HepG2 (cell line): Measurements from ENCODE around the gene NKX1-1. TPM values are rescaled to one million over a fixed set of nuclear protein-coding genes. Genes with fewer than 3 reads are reported as not detected.

Experiments used
- HHEX ChIP-seq: IDR thresholded peaks from 2 replicates; pipeline ENCODE4 v1.6.1; 2016; ENCODE audit warnings: control low read depth
- KDM6A ChIP-seq: IDR thresholded peaks from 2 replicates; pipeline ENCODE4 v1.6.1; 2016; ENCODE audit warnings: low read depth
- NFKBIZ ChIP-seq: IDR thresholded peaks from 2 replicates; pipeline ENCODE4 v1.6.1; 2018; ENCODE audit warnings: missing genetic modification reagents, missing compliant biosample characterization
- RFX3 ChIP-seq: IDR thresholded peaks from 2 replicates; pipeline ENCODE4 v1.6.1; 2016; ENCODE audit warnings: missing biosample characterization, missing genetic modification reagents
- SMAD1 ChIP-seq: sonication (generic); formaldehyde crosslinking; IDR thresholded peaks from 2 replicates; pipeline ENCODE4 v1.4.0; 2020; ENCODE audit warnings: missing genetic modification reagents, low read depth, mild to moderate bottlenecking, borderline replicate concordance
- SRSF4 ChIP-seq: fragments of 200-400 bp; formaldehyde crosslinking; IDR thresholded peaks from one replicate; pipeline ENCODE4 v1.6.1; 2018; ENCODE audit warnings: mild to moderate bottlenecking, low read depth, low read length, moderate library complexity; ENCODE audit not compliant: poor library complexity, severe bottlenecking
- STAT5B ChIP-seq: sonication (generic); formaldehyde crosslinking; IDR thresholded peaks from 2 replicates; pipeline ENCODE4 v1.4.0; 2020; ENCODE audit warnings: missing genetic modification reagents
- ZFP62 ChIP-seq: sonication (generic); formaldehyde crosslinking; IDR thresholded peaks from 2 replicates; pipeline ENCODE4 v1.4.0; 2020; ENCODE audit warnings: missing genetic modification reagents
- ZNF230 ChIP-seq: sonication (generic); formaldehyde crosslinking; IDR thresholded peaks from 2 replicates; pipeline ENCODE4 v1.4.0; 2020; ENCODE audit warnings: mild to moderate bottlenecking, missing genetic modification reagents
- ZNF34 ChIP-seq: sonication (generic); formaldehyde crosslinking; IDR thresholded peaks from 2 replicates; pipeline ENCODE4 v1.4.0; 2020; ENCODE audit warnings: mild to moderate bottlenecking, missing genetic modification reagents, borderline replicate concordance
- polyA plus RNA-seq, 8 experiments: library from polyadenylated mRNA; depleted of rRNA in 3 of 8; stranded (reverse) in 7 of 8; unstranded in 1 of 8; fragments of >200 nt; fragmentation: Illumina TruSeq in 4 of 8; extraction: Trizol in 4 of 8; gene quantifications; 2 replicates each; pipeline versions ENCODE4 v1.2.1 to v1.2.3, GENCODE V29; 2011 to 2016; ENCODE audit warnings: low read depth in 4 of 8, missing spikeins in 1 of 8, mixed read lengths in 1 of 8; ENCODE audit not compliant: insufficient read depth in 1 of 8
- total RNA-seq, 5 experiments: library from RNA; depleted of rRNA; stranded (reverse); fragments of >200 nt; fragmentation: Illumina TruSeq; extraction: Trizol; gene quantifications; 2 replicates each; pipeline ENCODE4 v1.2.3, GENCODE V29; 2016; ENCODE audit warnings: low read depth in 1 of 5
- TF ChIP-seq, protein P1 (sequence below): IDR thresholded peaks from 2 replicates; pipeline ENCODE4 v1.6.1; 2016; ENCODE audit warnings: low read depth, missing genetic modification reagents, missing compliant biosample characterization
- TF ChIP-seq, protein P2 (sequence below): sonication (generic); formaldehyde crosslinking; IDR thresholded peaks from 2 replicates; pipeline ENCODE4 v1.4.0; 2020; ENCODE audit warnings: missing genetic modification reagents, borderline replicate concordance
- TF ChIP-seq, protein P3 (sequence below): sonication (generic); formaldehyde crosslinking; IDR thresholded peaks from 2 replicates; pipeline ENCODE4 v1.8.0; 2022; ENCODE audit warnings: missing genetic modification reagents, mild to moderate bottlenecking, moderate library complexity, borderline replicate concordance
- TF ChIP-seq, protein P4 (sequence below): sonication (generic); formaldehyde crosslinking; IDR thresholded peaks from 2 replicates; pipeline ENCODE4 v1.9.0; 2021; ENCODE audit warnings: missing genetic modification reagents, borderline replicate concordance

The NKX1-1 gene
- total and polyA plus RNA-seq, 2 of the 13 experiments (the other 11 are each of a cell fraction or from before 2014, with no cell fraction given), result not detected

DNA sequence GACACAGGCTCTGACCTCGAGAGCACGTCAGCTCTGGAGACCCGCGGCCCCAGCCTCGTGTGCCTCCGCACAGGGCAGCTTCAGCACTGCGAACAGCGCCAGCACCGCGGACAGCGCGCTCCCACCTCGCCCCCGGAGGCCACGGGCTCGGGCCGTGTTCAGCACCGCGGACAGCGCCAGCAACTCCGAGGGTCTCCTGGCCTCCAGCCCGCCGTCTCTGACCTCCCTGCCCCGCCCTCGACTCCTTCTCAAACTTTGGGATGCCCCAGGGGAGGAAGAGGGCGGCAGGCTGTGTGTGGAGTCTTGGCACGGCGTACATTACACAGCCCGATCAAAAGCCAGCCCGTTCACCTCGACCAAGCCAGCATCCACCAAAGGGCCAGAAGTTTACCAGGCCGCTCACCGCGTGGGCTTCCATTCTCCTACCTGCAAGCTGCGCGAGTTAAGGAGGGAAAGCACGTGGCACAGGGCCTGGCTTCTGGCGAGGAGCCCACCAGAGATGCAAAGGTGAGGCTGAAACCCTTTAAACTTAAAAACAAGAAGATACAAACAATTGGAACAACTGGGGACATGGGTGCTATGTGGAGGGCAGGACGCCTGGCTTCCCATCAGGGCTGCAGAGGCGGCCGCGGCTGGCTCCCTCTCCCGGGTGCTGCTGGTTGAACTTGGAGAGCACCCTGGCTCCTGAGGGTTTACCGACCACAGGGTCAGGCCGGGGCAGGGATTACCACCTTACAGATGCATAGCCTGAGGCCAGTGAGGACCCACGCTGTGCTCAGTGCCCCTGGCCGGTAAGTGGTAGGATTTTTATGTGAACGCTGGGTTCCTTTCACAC, 4.5 kb upstream of the NKX1-1 start (continued):
- peak; percentile 94 for TF ChIP-seq KDM6A (CRISPR knock-in tag)
- peak; percentile 82 for TF ChIP-seq HHEX (CRISPR knock-in tag)
- TF ChIP-seq, protein P1, sequence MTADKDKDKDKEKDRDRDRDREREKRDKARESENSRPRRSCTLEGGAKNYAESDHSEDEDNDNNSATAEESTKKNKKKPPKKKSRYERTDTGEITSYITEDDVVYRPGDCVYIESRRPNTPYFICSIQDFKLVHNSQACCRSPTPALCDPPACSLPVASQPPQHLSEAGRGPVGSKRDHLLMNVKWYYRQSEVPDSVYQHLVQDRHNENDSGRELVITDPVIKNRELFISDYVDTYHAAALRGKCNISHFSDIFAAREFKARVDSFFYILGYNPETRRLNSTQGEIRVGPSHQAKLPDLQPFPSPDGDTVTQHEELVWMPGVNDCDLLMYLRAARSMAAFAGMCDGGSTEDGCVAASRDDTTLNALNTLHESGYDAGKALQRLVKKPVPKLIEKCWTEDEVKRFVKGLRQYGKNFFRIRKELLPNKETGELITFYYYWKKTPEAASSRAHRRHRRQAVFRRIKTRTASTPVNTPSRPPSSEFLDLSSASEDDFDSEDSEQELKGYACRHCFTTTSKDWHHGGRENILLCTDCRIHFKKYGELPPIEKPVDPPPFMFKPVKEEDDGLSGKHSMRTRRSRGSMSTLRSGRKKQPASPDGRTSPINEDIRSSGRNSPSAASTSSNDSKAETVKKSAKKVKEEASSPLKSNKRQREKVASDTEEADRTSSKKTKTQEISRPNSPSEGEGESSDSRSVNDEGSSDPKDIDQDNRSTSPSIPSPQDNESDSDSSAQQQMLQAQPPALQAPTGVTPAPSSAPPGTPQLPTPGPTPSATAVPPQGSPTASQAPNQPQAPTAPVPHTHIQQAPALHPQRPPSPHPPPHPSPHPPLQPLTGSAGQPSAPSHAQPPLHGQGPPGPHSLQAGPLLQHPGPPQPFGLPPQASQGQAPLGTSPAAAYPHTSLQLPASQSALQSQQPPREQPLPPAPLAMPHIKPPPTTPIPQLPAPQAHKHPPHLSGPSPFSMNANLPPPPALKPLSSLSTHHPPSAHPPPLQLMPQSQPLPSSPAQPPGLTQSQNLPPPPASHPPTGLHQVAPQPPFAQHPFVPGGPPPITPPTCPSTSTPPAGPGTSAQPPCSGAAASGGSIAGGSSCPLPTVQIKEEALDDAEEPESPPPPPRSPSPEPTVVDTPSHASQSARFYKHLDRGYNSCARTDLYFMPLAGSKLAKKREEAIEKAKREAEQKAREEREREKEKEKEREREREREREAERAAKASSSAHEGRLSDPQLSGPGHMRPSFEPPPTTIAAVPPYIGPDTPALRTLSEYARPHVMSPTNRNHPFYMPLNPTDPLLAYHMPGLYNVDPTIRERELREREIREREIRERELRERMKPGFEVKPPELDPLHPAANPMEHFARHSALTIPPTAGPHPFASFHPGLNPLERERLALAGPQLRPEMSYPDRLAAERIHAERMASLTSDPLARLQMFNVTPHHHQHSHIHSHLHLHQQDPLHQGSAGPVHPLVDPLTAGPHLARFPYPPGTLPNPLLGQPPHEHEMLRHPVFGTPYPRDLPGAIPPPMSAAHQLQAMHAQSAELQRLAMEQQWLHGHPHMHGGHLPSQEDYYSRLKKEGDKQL (CRISPR knock-in tag), result peak; percentile 93
- TF ChIP-seq SRSF4, result no peak
- TF ChIP-seq, protein P2, sequence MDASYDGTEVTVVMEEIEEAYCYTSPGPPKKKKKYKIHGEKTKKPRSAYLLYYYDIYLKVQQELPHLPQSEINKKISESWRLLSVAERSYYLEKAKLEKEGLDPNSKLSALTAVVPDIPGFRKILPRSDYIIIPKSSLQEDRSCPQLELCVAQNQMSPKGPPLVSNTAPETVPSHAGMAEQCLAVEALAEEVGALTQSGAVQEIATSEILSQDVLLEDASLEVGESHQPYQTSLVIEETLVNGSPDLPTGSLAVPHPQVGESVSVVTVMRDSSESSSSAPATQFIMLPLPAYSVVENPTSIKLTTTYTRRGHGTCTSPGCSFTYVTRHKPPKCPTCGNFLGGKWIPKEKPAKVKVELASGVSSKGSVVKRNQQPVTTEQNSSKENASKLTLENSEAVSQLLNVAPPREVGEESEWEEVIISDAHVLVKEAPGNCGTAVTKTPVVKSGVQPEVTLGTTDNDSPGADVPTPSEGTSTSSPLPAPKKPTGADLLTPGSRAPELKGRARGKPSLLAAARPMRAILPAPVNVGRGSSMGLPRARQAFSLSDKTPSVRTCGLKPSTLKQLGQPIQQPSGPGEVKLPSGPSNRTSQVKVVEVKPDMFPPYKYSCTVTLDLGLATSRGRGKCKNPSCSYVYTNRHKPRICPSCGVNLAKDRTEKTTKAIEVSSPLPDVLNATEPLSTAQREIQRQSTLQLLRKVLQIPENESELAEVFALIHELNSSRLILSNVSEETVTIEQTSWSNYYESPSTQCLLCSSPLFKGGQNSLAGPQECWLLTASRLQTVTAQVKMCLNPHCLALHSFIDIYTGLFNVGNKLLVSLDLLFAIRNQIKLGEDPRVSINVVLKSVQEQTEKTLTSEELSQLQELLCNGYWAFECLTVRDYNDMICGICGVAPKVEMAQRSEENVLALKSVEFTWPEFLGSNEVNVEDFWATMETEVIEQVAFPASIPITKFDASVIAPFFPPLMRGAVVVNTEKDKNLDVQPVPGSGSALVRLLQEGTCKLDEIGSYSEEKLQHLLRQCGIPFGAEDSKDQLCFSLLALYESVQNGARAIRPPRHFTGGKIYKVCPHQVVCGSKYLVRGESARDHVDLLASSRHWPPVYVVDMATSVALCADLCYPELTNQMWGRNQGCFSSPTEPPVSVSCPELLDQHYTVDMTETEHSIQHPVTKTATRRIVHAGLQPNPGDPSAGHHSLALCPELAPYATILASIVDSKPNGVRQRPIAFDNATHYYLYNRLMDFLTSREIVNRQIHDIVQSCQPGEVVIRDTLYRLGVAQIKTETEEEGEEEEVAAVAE (CRISPR knock-in tag), result peak; percentile 99
- TF ChIP-seq ZFP62, result no peak
- peak; percentile 98; the same call in 1 of the 2 replicates for TF ChIP-seq SMAD1 (CRISPR knock-in tag)
- peak; percentile 100 for TF ChIP-seq ZNF34 (CRISPR knock-in tag)
- TF ChIP-seq NFKBIZ (CRISPR knock-in tag), result peak; percentile 100
- peak; percentile 100 for TF ChIP-seq STAT5B
- TF ChIP-seq, protein P3, sequence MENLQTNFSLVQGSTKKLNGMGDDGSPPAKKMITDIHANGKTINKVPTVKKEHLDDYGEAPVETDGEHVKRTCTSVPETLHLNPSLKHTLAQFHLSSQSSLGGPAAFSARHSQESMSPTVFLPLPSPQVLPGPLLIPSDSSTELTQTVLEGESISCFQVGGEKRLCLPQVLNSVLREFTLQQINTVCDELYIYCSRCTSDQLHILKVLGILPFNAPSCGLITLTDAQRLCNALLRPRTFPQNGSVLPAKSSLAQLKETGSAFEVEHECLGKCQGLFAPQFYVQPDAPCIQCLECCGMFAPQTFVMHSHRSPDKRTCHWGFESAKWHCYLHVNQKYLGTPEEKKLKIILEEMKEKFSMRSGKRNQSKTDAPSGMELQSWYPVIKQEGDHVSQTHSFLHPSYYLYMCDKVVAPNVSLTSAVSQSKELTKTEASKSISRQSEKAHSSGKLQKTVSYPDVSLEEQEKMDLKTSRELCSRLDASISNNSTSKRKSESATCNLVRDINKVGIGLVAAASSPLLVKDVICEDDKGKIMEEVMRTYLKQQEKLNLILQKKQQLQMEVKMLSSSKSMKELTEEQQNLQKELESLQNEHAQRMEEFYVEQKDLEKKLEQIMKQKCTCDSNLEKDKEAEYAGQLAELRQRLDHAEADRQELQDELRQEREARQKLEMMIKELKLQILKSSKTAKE (CRISPR knock-in tag), result peak; percentile 98
- TF ChIP-seq RFX3 (CRISPR knock-in tag), result peak; percentile 82
- peak; percentile 100 for TF ChIP-seq ZNF230 (CRISPR knock-in tag)
- TF ChIP-seq, protein P4, sequence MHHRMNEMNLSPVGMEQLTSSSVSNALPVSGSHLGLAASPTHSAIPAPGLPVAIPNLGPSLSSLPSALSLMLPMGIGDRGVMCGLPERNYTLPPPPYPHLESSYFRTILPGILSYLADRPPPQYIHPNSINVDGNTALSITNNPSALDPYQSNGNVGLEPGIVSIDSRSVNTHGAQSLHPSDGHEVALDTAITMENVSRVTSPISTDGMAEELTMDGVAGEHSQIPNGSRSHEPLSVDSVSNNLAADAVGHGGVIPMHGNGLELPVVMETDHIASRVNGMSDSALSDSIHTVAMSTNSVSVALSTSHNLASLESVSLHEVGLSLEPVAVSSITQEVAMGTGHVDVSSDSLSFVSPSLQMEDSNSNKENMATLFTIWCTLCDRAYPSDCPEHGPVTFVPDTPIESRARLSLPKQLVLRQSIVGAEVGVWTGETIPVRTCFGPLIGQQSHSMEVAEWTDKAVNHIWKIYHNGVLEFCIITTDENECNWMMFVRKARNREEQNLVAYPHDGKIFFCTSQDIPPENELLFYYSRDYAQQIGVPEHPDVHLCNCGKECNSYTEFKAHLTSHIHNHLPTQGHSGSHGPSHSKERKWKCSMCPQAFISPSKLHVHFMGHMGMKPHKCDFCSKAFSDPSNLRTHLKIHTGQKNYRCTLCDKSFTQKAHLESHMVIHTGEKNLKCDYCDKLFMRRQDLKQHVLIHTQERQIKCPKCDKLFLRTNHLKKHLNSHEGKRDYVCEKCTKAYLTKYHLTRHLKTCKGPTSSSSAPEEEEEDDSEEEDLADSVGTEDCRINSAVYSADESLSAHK (CRISPR knock-in tag), result peak; percentile 99
